Spleen (tissue), 11 donors: ENCODE data around the gene AKNA. TPM values are rescaled to one million over a fixed set of nuclear protein-coding genes. Genes with fewer than 3 reads are reported as not detected.

Experiments
- DNase-seq: peaks from one replicate; pipeline ENCODE4 v3.0.0-alpha.2; 2020
- H3K27ac ChIP-seq, 8 donors: fragments of 200-600 bp; sonication (generic) in 7 of 8; 1 replicate in 4 of 8; 2 replicates in 4 of 8; pipeline versions ENCODE4 v1.5.0 to v1.8.0; 2016 to 2021; ENCODE audit warnings: inconsistent platforms in 4 of 8, mild to moderate bottlenecking in 4 of 8, moderate library complexity in 1 of 8
- H3K27me3 ChIP-seq, 7 donors: fragments of 200-600 bp; sonication (generic) in 6 of 7; replicated peaks in 1 of 7; 1 replicate in 4 of 7; 2 replicates in 3 of 7; pipeline versions ENCODE4 v1.5.0 to v1.8.0; 2016 to 2021; ENCODE audit warnings: inconsistent platforms in 3 of 7, mild to moderate bottlenecking in 1 of 7
- H3K36me3 ChIP-seq, 6 donors: fragments of 200-600 bp; sonication (generic) in 5 of 6; 1 replicate in 4 of 6; 2 replicates in 2 of 6; pipeline versions ENCODE4 v1.5.0 to v1.8.0; 2016 to 2021; ENCODE audit warnings: inconsistent platforms in 2 of 6
- H3K4me1 ChIP-seq, 6 donors: fragments of 200-600 bp; sonication (generic) in 5 of 6; 1 replicate in 3 of 6; 2 replicates in 3 of 6; pipeline versions ENCODE4 v1.5.0 to v1.8.0; 2016 to 2021; ENCODE audit warnings: inconsistent platforms in 3 of 6
- H3K4me3 ChIP-seq, 8 donors: fragments of 200-600 bp; sonication (generic) in 7 of 8; 1 replicate in 4 of 8; 2 replicates in 4 of 8; pipeline versions ENCODE4 v1.5.0 to v1.8.0; 2016 to 2021; ENCODE audit warnings: inconsistent platforms in 4 of 8, mild to moderate bottlenecking in 4 of 8, moderate library complexity in 2 of 8
- H3K9me3 ChIP-seq, 8 donors: fragments of 200-600 bp; sonication (generic) in 7 of 8; 1 replicate in 4 of 8; 2 replicates in 4 of 8; pipeline versions ENCODE4 v1.5.0 to v1.8.0; 2016 to 2021; ENCODE audit warnings: inconsistent platforms in 4 of 8
- CTCF ChIP-seq, 11 experiments: fragments of 200-600 bp in 7 of 11; fragments of 450-650 bp in 4 of 11; sonication (generic) in 4 of 11; IDR thresholded peaks in 8 of 11; conservative IDR thresholded peaks in 3 of 11; 1 replicate in 7 of 11; 2 replicates in 4 of 11; pipeline versions ENCODE4 v1.4.0 to v1.8.0; 2016 to 2021; ENCODE audit warnings: antibody characterized with exemption in 11 of 11, inconsistent platforms in 4 of 11, mild to moderate bottlenecking in 1 of 11
- POLR2A ChIP-seq, 3 donors: fragments of 450-650 bp; IDR thresholded peaks; one replicate each; pipeline ENCODE4 v1.5.1; 2017; ENCODE audit warnings: antibody characterized with exemption in 3 of 3, mild to moderate bottlenecking in 1 of 3
- POLR2AphosphoS5 ChIP-seq, 3 donors: sonication (generic); formaldehyde crosslinking; IDR thresholded peaks; one replicate each; pipeline ENCODE4 v1.5.1; 2017; ENCODE audit warnings: antibody characterized with exemption in 3 of 3
- WGBS, 5 donors: extraction: QIAGEN DNeasy Blood & Tissue Kit in 3 of 5; methylation state at CpG; one replicate each; pipeline versions ENCODE4 v1.1.5 to v1.1.7; 2013 to 2018; 5-methylcytosine and 5-hydroxymethylcytosine counted together
- intact Hi-C: fragments of 100-400 bp; cut with DNase I; formaldehyde crosslinking; loops from one replicate; pipeline ENCODE4 v1.15.0; 2023; ENCODE audit warnings: low total_unique reads
- polyA plus RNA-seq, 3 donors: library from polyadenylated mRNA; stranded (reverse); fragments of 200-250 nt; gene quantifications; one replicate each; pipeline ENCODE4 v1.2.1, GENCODE V29; 2013
- total RNA-seq, 7 donors: library from RNA; depleted of rRNA in 3 of 7; stranded (reverse); fragments of >200 nt in 3 of 7; fragmentation: NEBNext Ultra II Directional in 4 of 7; extraction: Animal tissue kit (Norgen Biotek cat#: 25700) in 4 of 7; gene quantifications; one replicate each; pipeline versions ENCODE4 v1.1.0 to v1.2.1, GENCODE V29; 2016 to 2021
- donor health status: healthy with polysubstance abuse.
- donor health status: DM: no; HTN: no; CAD: no; lungs with moderate emphysema.
- donor health status: DM: no; HTN: no; CAD: no.
- donor health status: Bipolar disorder and iron deficiency.
- donor health status: healthy.
- donor health status: DM: no; HTN: no; CAD: no.
- donor health status: DM: yes; HTN: yes; CAD: no.

The AKNA gene
- total and polyA plus RNA-seq, 10 donors: 92.9 to 324 (median 216) TPM

- H3K27ac ChIP-seq: peak overlapping the region in 4 of 8 donors; percentile 0 to 99 (median 96)
- TF ChIP-seq POLR2A (IDR thresholded peaks at IDR 0.05) (no peak), POLR2AphosphoS5 (IDR thresholded peaks at IDR 0.05) (peak; percentile 4 to 65 (median 23)), CTCF (IDR thresholded peaks at IDR 0.05 in 8 of 11, conservative IDR thresholded peaks at IDR 0.05 in 3 of 11) (no peak)
- H3K4me1 ChIP-seq: peaks cover 15 to 71% (median 28%) of the 10 kb centered on the region in 6 donors
- H3K27me3 ChIP-seq: no peaks in the 10 kb centered on the region
- DNase-seq: peak; percentile 73
- 93 to 100% (median 97%) methylated on average over 6 to 7 of the region's 7 CpGs for WGBS, 5 donors
- no peaks in the 10 kb centered on the region for H3K9me3 ChIP-seq
- intact Hi-C loops: no loop called here
- H3K36me3 ChIP-seq: peaks cover 22 to 100% (median 98%) of the 10 kb centered on the region in 6 donors
- H3K4me3 ChIP-seq: no peak overlapping the region
Observed at GRCh38 chr9:114359801-114360200, 28.0 kb downstream of the AKNA start.

GRCh38 chr9:114357911-114358328 lies 29.9 kb downstream of the AKNA start:
- H3K4me3 ChIP-seq: no peak overlapping the region
- peak overlapping the region in 4 of 8 donors; percentile 13 to 62 (median 48) for H3K27ac ChIP-seq
- peaks cover 0 to 68% (median 10%) of the 10 kb centered on the region in 6 donors for H3K4me1 ChIP-seq
- H3K9me3 ChIP-seq: no peaks in the 10 kb centered on the region
- intact Hi-C loops: no loop called here
- DNase-seq: peak; percentile 68
- H3K36me3 ChIP-seq: peaks cover 22 to 100% (median 99%) of the 10 kb centered on the region in 6 donors
- no peaks in the 10 kb centered on the region for H3K27me3 ChIP-seq
- peak; percentile 41 to 77 (median 46) for TF ChIP-seq POLR2AphosphoS5 (IDR thresholded peaks at IDR 0.05)
- no peak for TF ChIP-seq POLR2A (IDR thresholded peaks at IDR 0.05)
- no peak for TF ChIP-seq CTCF (IDR thresholded peaks at IDR 0.05 in 8 of 11, conservative IDR thresholded peaks at IDR 0.05 in 3 of 11)
- 91 to 98% (median 95%) methylated on average over 6 to 9 of the region's 9 CpGs for WGBS, 5 donors

GRCh38 chr9:114357360-114357759 lies 30.4 kb downstream of the AKNA start:
- peak overlapping the region in 3 of 8 donors; percentile 47 to 62 (median 48) for H3K27ac ChIP-seq
- WGBS, 5 donors: 91 to 97% (median 94%) methylated on average over 6 of the region's 6 CpGs
- intact Hi-C loops: no loop called here

More at GRCh38 chr9:114357360-114357759, 30.4 kb downstream of the AKNA start:
- H3K9me3 ChIP-seq: no peaks in the 10 kb centered on the region
- peak; percentile 36 for DNase-seq
- TF ChIP-seq POLR2AphosphoS5 (IDR thresholded peaks at IDR 0.05): no peak
- TF ChIP-seq CTCF (IDR thresholded peaks at IDR 0.05 in 8 of 11, conservative IDR thresholded peaks at IDR 0.05 in 3 of 11): no peak
- TF ChIP-seq POLR2A (IDR thresholded peaks at IDR 0.05): no peak
- peaks cover 24 to 100% (median 99%) of the 10 kb centered on the region in 6 donors for H3K36me3 ChIP-seq
- H3K27me3 ChIP-seq: no peaks in the 10 kb centered on the region
- peaks cover 0 to 68% (median 9%) of the 10 kb centered on the region in 6 donors for H3K4me1 ChIP-seq
- no peak overlapping the region for H3K4me3 ChIP-seq
